GM20431 (cell line): ENCODE measurements around the gene FLT3.

ENCODE experiments used
- in situ Hi-C: fragments of 300-500 bp; cut with MseI, MboI; formaldehyde crosslinking; loops from one replicate; pipeline ENCODE4 v1.15.0; 2020; ENCODE audit warnings: low sequenced_read_pairs; ENCODE audit not compliant: unreplicated experiment

FLT3 gene

DNA sequence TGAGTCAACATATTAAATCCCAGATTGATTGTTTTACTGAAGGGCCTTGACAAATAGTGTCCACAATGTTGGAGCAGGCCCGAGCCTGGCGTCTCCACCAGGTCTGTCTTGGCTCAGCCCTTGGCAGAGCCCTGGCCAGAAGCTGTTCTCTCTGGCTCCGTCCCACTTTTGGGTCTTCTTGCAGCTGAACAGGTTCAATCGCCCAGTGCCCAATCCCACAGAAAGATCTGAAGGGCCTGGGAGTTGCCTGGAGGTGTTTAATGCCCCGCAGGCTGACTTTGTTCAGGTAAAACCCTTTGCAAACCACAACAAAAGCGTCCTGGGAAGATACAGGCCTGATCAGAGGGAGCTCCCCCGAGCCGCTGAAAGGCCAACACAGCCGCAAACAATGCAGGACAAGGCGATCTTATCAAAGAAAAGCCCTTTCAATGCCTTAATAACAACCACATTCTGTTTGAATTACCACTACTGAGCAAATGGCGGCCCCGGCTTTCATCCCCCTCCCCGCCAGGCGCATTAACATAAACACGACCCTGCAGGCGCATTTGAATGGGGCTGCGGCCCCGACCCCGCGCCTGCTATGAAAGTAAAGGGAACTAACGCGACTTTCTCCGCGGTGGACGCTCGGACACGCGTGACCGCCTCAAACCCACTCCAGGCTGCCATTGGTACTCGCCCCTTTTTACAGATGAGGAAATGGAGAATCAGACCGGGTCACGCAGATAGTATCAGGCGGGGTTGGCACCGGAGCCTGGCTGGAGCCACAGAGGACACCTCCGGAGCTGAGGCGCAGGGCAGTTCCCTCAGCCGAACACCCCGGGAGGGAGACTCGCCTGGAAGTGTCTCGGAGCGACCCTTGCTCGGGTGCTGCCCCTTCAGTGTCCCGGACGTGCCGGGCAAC, 134.4 kb downstream of the FLT3 start:
- in situ Hi-C loops, result loop anchor here (25.0 kb wide), 2 partner anchors 129 to 429 kb away; no protein-coding TSS in a partner anchor

DNA sequence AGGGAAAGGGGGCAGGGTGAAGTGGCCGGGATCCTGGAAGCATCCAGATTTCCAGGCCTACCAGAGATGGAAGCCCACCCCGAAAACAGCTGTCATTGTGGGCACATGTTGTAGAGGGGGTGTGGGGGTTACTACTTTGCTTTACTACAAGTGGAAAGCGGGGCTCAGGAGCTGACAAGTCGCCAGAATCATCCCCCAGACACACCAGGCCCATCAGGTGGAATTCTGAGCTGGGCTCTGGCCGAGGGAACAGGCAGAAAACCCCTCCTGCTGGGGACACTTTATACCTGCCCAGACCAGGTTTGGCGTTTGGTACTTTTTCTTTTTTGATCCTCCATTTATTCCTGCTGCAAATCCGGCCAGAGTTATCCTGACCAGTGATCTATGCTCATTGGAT, 135.0 kb downstream of the FLT3 start:
- in situ Hi-C loops, result loop anchor here (25.0 kb wide), 2 partner anchors 128 to 428 kb away; no protein-coding TSS in a partner anchor

DNA sequence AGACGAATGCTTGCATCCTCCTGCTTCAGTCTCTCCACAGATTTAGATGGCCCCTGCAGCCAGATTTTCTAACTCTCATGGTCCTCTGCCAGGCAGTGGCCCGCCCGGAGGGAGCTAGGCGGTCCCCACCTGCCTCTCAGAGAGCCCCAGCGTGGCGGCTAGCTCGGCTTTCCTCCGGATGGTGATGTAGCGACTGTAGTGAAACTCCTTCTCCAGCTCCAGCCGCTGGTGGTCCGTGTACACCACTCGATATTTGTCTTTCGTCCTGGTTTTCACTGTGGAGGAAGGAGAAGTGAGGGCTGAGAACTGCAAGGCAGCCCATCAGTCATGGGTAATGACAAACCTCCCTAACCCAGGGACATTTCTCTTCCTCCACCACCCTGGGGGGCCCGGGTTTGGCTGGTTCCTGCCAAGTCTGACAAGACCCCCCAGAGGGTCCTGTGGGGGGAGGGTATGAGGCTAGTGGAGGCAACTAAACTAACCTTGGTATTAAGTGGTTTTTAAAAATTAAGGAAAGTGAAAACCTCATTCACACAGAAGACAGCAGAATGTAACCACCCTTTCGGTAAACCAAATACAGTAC, 135.5 kb downstream of the FLT3 start:
- in situ Hi-C loops, result loop anchor here (25.0 kb wide), 2 partner anchors 128 to 428 kb away; no protein-coding TSS in a partner anchor

DNA sequence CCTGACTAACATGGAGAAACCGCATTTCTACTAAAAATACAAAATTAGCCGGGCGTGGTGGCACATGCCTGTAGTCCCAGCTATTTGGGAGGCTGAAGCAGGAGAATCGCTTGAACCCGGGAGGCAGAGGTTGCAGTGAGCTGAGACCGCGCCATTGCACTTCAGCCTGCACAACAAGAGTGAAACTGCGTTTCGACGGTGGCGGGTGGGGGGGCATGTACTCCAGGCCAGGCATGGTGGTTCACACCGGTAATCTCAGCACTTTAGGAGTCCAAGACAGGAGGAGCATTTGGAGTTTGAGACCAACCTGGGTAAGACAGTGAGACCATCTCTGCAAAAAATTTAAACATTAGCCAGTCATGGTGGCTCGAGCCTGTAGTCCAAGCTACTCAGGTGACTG, 136.2 kb downstream of the FLT3 start:
- in situ Hi-C loops, result loop anchor here (25.0 kb wide), 2 partner anchors 127 to 427 kb away; no protein-coding TSS in a partner anchor

DNA sequence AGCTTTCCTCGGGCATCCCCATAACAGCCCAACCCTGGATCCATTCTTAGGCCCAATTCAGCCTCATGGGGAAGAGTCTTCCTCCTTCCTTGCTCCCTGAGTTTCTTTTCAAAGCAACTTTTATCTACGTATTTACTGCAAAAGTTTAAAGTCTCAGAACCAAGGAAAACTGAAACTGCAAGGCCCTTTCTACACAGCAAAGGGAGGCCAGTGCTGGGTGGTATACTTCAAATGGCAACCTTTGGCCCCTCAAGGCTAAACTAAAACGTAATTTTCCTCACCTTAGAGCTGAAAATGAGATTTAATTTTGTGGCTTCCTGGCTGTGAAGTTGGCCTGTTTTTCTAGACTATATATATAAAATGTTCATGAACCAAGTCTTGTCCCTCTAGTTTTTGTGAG, 136.9 kb downstream of the FLT3 start:
- in situ Hi-C loops, result loop anchor here (25.0 kb wide), 2 partner anchors 126 to 426 kb away; no protein-coding TSS in a partner anchor

DNA sequence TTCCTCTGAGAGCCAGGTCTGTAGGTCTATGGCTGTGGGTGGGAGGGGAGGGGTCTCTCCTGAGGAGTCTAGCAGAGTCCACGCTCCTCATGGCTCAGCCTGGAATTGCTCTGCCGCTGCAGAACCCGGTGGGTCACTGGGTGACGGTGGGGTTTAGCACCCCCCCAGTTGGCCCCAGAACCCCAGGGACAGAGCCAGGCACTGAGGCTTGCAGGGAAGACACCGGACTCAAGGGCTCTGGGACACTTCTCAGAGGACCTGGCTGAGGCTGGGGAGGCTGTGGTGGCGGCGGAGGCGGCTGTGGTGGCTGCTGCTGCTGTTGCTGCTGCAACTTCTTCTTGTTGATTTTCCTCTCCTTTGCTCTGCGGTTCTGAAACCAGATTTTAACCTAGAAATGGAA, 137.4 kb downstream of the FLT3 start:
- in situ Hi-C loops, result loop anchor here (25.0 kb wide), 2 partner anchors 126 to 426 kb away; no protein-coding TSS in a partner anchor

DNA sequence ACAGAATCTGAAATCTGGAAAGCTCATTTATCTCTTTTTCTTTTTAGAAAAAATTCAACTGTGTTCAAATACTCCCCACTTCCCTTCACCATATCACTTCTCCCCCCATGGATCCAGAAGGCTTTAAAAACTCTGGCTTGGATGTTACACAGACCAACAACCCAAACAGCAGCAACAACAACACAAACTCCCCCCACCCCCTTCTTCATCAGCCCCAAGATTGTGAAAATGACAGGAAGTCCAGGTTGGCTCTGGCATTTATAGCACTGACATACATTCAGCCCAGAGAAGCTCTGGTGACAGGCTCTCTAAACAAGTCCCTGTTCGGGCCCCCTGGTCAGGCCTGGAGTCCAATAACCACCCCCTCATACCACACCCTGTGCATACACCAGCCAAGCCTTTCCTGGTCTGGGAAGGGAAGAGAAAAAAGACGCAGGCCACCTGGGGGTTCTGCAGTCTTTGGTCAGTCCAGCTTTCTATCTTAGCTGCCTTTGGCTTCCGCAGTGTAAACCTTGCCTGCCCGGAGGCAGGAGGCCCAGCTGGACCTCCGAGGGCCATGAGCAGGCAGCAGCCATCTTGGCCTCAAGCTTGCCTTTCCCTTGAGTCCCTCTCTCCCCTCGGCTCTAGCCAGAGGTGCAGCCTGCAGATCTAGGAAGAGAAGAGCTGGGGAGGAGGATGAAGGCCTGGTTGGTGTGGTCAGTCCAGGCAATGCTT, 138.1 kb downstream of the FLT3 start:
- in situ Hi-C loops, result loop anchor here (25.0 kb wide), 2 partner anchors 125 to 425 kb away; no protein-coding TSS in a partner anchor

DNA sequence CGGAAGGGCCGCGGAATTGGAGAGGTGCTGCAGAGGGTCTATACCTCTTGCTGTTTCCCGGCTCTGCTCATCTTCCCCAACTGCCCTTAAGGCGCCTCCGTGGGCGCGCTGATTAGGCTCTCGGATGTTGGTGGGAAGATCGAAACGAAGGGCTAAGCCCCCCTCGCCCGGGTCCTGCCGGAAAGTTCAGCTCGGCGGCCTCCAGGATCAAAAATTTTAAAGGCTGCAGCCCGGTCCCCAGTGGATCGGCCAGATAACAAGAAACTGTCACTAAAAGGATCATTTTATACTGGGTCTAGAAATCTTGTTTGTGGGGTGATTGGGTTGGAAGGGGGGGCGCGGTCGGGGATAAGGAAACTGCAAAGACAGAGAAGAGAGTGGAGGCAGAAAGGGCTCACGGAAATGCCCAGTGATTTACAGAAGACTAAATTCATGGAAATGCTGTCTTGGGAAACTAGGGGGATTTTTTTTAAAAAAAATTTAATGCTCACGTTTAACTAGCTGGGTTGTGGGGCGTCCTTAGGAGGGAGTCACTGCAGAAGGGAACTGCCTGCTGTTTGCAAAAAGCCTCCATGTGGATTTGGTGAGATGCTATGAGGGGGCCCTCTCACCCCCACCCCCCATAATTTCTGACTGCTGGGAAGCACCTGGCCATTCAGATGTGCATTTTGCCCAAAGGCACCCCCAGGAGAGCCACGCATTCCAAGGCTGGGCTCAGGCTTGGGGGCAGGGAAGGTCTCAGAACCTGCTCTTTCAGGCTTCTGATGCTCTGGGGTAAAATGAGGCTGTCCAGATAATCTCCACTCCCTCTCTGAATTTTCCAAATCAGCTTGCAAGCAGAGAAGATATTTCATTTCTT, 138.9 kb downstream of the FLT3 start:
- in situ Hi-C loops, result loop anchor here (25.0 kb wide), 2 partner anchors 124 to 424 kb away; no protein-coding TSS in a partner anchor

DNA sequence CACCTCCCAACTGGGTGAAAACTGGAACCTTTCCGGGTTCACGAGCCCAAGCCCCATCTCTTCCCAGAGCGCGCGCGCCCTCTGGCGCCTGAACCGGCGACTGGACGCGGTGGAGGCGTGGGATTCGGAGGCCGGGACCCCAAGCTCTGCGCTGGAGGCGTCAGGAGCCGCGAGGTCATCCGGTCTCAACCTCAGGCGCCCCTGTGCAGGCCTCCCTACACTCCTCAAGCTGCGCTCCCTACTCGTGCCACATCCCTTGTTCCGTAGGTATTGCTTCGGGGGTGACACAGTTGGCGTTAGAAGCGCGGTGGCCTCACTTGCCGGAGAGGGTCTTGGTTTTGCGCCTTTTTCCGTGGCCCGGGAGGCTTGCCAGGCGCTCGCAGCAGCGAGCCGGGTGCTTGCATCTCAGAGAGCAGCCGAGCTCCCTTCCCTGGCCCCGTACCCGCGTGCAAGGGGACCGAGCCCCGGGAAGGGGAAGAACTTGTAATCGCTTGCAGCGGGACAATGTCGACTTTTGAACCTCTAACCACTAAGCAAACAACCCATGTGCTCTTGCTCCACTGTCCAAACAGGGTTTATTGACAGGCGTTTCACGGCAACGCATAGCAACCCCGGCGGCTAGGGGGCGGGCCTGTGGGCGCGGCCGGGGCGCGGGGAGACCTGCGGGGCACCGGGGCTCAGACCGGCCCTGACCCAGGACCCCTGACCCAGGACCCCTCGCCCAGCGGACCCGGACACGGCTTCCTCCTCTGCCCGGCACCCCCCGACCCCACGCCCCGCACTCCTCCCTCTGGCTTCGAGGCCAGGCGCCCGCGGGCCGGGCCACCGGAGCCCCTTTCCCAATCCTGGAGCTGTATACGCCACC, 139.8 kb downstream of the FLT3 start:
- in situ Hi-C loops, result loop anchor here (25.0 kb wide), 2 partner anchors 123 to 423 kb away; no protein-coding TSS in a partner anchor

DNA sequence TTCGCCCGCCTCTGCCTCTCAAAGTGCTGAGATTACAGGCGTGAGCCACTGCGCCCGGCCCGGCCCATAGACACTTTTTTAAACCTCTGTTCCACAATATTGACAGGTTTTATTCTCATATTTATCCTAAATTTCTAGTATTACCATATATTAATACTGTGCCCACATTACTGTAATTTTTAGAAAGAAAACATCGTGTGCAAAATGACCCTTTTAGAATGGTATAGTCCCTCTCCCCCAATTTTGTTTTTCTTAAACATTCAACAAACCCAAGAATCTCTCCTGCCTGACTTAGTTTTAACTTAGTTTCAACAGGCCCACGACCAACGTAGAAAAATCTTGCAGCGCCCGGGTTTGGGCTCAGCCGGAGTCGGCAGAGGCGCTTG, 140.4 kb downstream of the FLT3 start:
- in situ Hi-C loops, result loop anchor here (25.0 kb wide), 2 partner anchors 123 to 423 kb away; no protein-coding TSS in a partner anchor

DNA sequence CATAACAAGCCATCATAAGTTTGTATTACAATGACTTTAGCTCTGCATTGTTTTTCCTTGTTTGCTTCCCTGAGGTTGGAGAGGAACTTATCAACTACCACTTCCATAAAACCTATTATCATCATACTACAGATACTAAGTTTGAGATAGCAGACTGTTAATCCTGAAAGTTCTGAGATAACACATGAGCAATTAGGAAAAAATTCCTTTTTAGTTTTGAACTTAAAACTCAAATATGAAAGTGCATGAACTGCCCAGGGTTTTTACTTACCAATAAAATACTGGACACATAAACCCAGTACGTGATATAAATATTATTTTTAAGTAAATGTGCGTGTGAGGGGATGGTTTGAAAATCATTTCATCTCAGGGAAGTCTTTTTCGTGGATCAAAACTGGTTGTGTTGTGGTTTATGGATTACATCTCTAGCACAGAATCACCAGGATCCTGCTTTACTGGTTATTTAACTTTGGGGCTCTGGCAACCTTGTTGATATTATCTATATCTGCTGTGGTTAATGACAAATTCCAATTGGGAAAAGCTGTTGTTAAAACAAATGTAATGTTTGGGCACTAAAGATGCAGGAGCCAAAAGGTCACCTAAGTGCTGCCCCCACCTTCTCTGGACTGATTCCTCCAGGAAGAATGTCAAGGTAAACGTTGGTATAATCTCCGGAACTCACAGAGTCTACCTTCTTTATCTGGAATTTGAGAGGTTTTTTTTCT, 143.6 kb downstream of the FLT3 start:
- in situ Hi-C loops, result loop anchor here (25.0 kb wide), 2 partner anchors 119 to 419 kb away; no protein-coding TSS in a partner anchor

DNA sequence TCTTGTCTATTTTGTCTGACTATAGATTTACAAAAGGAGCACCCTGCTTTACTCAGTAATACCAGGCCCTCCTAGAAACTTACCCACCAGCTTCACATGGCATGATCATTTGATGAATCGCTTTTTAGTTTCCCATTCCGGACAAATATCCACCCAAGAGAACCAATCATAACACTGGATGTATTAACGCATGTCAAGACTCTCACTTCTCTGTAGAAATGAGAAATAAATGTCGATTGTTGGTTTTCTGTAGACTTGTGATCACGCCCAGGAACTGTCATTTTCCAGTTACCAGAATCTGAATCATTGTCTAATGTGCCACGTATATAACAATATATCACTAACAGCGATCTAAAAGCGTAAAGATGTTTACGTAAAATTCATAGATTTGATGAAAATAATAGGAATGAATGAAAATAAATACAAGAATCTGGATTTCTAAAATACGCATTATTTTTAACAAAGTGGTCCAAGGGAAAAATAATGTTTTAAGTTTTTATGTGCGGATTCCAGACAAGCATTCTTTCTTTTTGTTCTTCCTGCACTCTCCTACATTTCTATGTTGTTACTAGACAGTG, 145.3 kb downstream of the FLT3 start:
- in situ Hi-C loops, result loop anchor here (25.0 kb wide), 2 partner anchors 118 to 418 kb away; no protein-coding TSS in a partner anchor

DNA sequence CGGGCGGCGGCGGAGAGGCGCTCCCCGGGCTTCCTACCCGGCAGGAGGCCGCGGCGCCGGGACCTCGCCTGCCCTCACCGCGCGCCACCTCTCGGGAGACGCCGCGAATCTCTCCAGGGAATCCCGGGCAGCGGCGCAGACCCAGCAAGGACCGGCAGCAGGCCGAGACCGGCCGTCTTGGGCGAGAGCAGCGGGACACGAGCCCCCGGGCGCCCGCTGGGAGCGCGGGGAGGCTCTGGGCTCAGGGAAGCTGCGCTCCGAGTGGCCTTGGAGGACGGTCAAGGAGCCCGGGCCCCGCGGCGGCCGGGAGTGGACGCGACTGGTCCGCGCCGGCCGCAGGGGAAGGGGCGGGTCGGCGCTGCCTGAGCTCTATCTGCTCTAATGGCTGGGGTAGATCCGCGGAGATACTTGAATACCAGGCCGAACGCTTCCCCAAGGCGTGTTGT, 145.9 kb downstream of the FLT3 start:
- in situ Hi-C loops, result loop anchor here (25.0 kb wide), 2 partner anchors 117 to 417 kb away; no protein-coding TSS in a partner anchor

DNA sequence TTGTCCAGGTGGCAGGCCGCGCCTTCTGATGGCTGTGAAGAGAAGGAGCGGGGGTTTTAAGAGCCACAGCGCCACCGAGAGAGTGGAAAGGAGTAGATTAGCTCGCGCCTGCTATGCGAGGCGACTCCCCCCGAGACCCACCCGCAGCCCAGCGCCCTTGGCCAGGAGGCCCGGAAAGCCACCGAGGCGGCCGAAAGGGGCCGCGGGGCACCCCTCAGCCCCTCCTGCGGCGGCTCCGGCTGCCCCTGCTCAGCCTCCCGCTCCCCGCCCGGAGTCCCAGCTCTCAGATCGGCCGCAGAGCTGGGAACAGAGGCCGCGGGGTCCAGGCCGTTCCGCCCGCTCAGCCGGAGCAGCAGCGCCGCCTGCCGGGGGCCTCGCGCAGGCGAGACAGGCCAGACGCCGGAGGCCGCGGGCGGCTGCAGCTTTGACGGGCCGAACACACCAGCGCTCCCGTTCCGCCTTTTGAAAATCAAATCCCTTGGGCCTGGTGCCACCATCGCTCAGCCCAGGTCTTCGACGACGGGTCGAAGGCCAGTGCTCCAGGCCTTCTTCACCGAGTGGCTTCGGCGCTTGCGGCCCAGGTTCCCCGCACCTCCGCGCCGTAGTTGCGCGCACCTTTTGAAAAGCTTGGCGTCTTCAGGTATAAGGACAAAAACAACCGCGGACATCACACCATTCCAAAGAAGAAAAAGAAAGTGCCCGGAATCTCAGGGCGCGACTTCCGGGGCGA, 146.5 kb downstream of the FLT3 start:
- in situ Hi-C loops, result loop anchor here (25.0 kb wide), 2 partner anchors 117 to 417 kb away; no protein-coding TSS in a partner anchor
